Measurements from ENCODE around the gene SIGLECL1. TPM values are rescaled to one million over a fixed set of nuclear protein-coding genes. Genes with fewer than 3 reads are reported as not detected.

SIGLECL1 gene
- total RNA-seq, 1 donor from 2014 or later, result not detected

DNA sequence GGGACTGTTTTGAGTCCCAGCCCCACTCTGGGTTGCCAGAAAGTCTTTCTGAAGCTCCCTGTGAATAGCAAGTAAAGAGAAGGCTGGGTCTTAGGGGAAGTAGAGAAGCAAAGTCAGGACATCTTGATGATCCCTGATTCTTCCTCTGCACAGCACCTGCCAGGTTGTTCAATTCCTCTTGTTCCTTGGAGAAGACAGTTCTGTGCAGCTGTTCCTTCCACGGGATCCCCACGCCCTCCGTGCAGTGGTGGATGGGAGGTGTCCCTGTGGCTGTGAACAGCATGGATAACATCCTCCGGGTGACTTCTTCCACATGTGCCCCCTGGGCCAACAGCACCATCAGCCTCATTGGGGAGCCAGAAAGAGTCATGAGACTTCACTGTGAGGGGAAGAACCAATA lies 31.5 kb downstream of the SIGLECL1 start:
- FAIRE-seq (no peak), DNase-seq (ENCODE audit: low read depth) (no peak)
- H3K27me3 ChIP-seq (ENCODE audit: control insufficient read depth, insufficient read depth, low read length), result no peaks in the 10 kb centered on the region
- TF ChIP-seq, protein P1, sequence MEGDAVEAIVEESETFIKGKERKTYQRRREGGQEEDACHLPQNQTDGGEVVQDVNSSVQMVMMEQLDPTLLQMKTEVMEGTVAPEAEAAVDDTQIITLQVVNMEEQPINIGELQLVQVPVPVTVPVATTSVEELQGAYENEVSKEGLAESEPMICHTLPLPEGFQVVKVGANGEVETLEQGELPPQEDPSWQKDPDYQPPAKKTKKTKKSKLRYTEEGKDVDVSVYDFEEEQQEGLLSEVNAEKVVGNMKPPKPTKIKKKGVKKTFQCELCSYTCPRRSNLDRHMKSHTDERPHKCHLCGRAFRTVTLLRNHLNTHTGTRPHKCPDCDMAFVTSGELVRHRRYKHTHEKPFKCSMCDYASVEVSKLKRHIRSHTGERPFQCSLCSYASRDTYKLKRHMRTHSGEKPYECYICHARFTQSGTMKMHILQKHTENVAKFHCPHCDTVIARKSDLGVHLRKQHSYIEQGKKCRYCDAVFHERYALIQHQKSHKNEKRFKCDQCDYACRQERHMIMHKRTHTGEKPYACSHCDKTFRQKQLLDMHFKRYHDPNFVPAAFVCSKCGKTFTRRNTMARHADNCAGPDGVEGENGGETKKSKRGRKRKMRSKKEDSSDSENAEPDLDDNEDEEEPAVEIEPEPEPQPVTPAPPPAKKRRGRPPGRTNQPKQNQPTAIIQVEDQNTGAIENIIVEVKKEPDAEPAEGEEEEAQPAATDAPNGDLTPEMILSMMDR (IDR thresholded peaks at IDR 0.05; ENCODE audit: insufficient read depth, low read length, severe bottlenecking), result no peak
- no peaks in the 10 kb centered on the region for H3K36me3 ChIP-seq (ENCODE audit: control insufficient read depth, insufficient read depth, low read length)
- H3K4me3 ChIP-seq (ENCODE audit: low read depth, low read length), result no peak overlapping the region

DNA sequence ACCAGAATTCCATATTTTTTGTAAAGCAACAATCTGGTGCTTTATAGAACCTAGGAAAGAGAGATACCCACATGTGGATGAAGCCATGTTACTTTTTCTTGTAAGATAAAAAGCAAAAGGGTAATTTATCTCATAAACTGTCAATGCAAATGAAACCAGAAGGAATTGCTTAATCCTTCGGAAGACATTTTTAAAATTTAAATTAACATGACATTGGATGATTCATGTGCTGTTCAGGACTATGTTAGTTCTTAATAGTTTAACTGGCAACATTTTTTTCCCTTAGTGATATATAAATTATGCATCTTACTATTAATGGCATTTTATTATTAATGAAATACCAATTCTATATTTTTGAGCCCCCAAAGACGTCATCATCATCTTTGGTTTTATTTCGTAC lies 34.8 kb downstream of the SIGLECL1 start:
- H3K36me3 ChIP-seq (ENCODE audit: control insufficient read depth, insufficient read depth, low read length), result no peaks in the 10 kb centered on the region
- DNase-seq (ENCODE audit: low read depth) (no peak), FAIRE-seq (no peak)
- H3K27me3 ChIP-seq (ENCODE audit: control insufficient read depth, insufficient read depth, low read length), result no peaks in the 10 kb centered on the region
- H3K4me3 ChIP-seq (ENCODE audit: low read depth, low read length), result no peak overlapping the region
- TF ChIP-seq, protein P1 (IDR thresholded peaks at IDR 0.05; ENCODE audit: insufficient read depth, low read length, severe bottlenecking), result no peak

DNA sequence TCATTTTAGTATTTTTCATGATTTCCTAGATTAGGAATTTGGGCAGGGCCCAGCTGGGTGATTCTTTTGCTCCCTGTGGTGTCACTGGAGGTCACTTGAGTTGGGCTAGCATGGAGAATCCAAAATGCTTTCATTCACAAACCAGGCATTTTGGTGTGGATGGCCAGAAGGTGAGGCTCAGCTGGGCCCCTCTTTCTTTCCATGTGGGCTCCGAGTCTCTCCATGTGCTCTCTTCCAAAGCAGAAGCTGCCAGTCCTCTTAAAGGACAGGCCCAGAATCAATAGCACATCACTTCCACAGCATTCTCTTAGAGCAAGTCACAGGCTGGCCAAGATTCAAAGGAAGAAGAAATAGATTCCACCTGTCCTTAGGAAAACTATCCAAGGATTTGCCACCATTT lies 38.8 kb downstream of the SIGLECL1 start:
- no peak for DNase-seq (ENCODE audit: low read depth)
- no peaks in the 10 kb centered on the region for H3K36me3 ChIP-seq (ENCODE audit: control insufficient read depth, insufficient read depth, low read length)
- H3K27me3 ChIP-seq (ENCODE audit: control insufficient read depth, insufficient read depth, low read length), result no peaks in the 10 kb centered on the region
- no peak for FAIRE-seq
- no peak overlapping the region for H3K4me3 ChIP-seq (ENCODE audit: low read depth, low read length)
- TF ChIP-seq, protein P1 (IDR thresholded peaks at IDR 0.05; ENCODE audit: insufficient read depth, low read length, severe bottlenecking), result no peak

DNA sequence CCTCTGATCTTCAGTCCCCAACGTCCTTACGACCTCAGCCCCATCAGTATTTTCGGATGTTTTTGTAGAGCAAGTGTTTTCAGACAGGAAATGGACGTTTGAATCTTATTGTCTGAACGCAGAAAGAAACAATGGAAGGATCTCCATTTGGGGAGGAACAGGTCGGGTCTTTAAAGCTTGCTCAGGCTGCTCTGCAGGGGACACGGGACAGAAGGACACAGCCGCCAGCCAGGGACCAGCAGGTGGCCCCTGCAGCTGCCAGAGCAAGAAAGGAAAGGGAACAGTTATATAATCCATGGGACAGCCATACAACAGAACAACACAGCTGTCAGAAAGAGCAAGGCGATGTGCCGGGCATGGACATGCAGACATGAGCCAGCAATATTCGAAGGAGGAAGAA lies 42.1 kb downstream of the SIGLECL1 start:
- TF ChIP-seq, protein P1 (IDR thresholded peaks at IDR 0.05; ENCODE audit: insufficient read depth, low read length, severe bottlenecking), result no peak
- FAIRE-seq, result no peak
- no peaks in the 10 kb centered on the region for H3K36me3 ChIP-seq (ENCODE audit: control insufficient read depth, insufficient read depth, low read length)
- no peaks in the 10 kb centered on the region for H3K27me3 ChIP-seq (ENCODE audit: control insufficient read depth, insufficient read depth, low read length)
- H3K4me3 ChIP-seq (ENCODE audit: low read depth, low read length), result no peak overlapping the region
- no peak for DNase-seq (ENCODE audit: low read depth)

DNA sequence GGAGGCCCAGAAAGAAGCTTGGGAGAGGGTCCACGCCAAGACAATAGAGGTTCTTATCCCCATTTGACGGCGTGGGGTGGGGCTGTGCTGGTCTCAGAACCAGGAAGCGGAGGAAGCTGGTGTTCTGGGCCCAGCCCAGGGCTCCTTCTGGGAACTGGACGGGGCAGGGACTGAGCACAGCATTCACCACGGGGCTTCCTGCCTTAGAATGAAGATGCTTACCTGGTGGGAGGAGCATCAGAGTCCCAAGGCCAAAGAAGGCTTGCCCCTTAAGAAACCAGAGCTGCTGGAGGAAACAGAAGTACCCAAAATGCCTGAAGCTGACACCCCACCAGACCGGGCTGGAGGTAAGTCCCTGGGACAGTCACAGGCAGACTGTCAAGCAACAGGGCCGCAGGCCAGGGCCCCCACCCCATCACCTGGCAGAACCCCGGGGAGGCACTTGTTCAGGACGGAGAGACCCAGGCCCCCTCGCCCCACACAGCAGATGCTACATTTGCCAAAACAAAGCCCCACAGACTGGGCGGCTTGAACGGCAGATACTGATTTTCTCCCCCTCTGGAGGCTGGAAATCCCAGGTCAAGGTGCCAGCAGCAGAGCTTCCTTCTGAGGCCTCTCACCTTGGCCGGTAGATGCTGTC lies 42.8 kb downstream of the SIGLECL1 start:
- Histone ChIP-seq H3K36me3 (ENCODE audit: control insufficient read depth, insufficient read depth, low read length) (no peaks in the 10 kb centered on the region), H3K4me3 (ENCODE audit: low read depth, low read length) (no peak overlapping the region), H3K27me3 (ENCODE audit: control insufficient read depth, insufficient read depth, low read length) (no peaks in the 10 kb centered on the region)
- DNase-seq (ENCODE audit: low read depth) (no peak), FAIRE-seq (no peak)
- TF ChIP-seq, protein P1 (IDR thresholded peaks at IDR 0.05; ENCODE audit: insufficient read depth, low read length, severe bottlenecking), result no peak

Data from bronchial epithelial cell (primary cell).